Inferior parietal cortex (tissue), 1 donor: Measurements from ENCODE around the gene E2F1.
A peak's percentile ranks its signal among the peaks of the same experiment; 100 is the strongest.

ENCODE experiments used
- DNase-seq: peaks from one replicate; pipeline ENCODE4 v3.0.0-alpha.2; 2016; ENCODE audit errors: extremely low spot score

E2F1 gene

GRCh38 chr20:33672426-33673113 is 13.6 kb downstream of the E2F1 start:
- DNase-seq = no peak

- no peak for DNase-seq
These were observed 14.5 kb downstream of the E2F1 start for GRCh38 chr20:33671573-33672288.

- no peak for DNase-seq
These were observed 15.3 kb downstream of the E2F1 start for GRCh38 chr20:33670715-33671499.

DNA sequence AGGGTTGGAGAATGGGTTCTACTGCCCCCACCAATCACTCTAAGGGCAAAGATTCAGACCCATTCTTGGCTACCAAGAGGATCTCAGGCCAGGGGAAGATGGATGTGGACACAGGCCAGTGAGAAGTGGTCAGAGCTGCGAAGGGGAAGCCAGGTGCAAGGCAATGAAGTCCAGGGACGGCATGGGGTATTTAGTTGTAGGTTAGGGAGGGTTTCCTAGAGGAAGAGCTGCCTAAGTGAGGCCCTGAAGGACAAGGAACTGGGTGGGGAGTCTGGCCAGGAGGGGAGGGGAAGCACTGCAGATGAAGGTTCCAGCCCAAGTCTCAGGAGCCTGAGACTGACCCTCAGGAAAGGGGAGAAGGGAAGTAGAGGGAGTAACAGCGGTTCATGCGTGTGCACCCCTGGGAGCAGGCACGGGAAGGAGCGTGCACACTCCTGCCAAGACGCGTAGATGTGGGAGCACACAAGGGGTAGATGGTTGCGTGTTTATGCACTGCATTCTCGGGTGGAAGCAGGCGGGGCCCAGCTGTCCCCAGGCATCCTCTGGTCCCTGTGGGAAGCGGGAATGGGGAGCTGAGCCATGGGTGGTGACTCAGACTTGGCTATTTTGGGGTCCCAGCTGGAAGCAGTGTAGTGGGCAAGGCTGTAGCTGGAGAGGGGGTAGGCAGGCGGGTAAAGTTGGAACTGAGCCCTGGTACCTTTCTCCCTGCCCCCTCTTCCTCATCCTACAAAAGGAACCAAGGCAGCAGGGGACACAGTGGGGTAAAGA is 16.1 kb downstream of the E2F1 start:
- DNase-seq = peak; percentile 48

DNA sequence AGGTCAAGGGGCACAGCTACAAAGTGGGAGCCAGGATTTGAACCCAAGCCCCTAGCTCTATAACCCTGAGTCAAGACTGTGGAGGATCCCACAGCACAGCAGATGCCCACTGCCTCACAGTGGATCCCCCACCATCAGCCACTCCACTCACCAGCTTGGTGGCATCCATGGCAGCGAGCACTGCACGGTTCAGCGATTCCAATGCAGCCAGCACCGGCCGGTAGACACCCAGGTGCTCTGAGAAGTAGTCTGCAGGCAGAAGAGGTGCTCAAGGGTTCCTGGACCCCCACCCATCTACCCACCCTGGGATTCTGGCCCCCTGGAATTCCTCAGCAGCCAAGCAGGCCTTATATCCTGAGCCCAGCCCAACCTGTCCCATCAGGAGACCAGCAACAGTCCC is 17.0 kb downstream of the E2F1 start:
- DNase-seq = no peak

- DNase-seq = no peak
These were observed 17.6 kb downstream of the E2F1 start for GRCh38 chr20:33668466-33669155.

DNA sequence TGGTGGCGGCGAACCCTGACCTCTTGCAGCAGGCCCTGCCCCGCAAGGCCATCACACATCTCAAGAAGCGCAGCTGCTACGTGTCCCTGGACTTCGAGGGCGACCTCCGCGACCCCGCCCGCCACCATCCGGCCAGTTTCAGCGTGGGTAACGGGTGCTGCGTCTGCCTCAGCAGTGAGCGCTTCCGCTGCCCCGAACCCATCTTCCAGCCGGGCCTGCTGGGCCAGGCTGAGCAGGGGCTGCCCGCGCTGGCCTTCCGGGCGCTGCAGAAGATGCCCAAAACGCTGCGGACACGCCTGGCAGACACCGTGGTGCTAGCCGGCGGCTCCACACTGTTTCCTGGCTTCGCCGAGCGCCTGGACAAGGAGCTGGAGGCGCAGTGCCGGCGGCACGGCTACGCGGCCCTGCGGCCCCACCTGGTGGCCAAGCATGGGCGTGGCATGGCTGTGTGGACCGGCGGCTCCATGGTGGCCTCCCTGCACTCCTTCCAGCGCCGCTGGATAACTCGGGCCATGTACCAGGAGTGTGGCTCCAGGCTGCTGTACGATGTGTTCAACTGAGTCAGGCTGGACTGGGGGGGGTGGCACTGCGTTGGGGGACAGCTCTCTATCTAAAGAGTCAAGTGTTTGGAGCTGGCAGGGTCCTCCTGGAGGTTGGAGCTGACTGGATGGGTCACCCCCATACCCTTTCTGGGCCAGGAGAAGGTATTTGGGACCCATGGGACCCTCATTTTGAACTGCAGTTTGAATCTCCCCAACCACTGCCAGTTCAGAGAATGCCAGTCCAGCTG is 18.3 kb downstream of the E2F1 start:
- peak; percentile 67 for DNase-seq

- DNase-seq = no peak
These were observed 18.9 kb downstream of the E2F1 start for GRCh38 chr20:33667245-33667675.

DNA sequence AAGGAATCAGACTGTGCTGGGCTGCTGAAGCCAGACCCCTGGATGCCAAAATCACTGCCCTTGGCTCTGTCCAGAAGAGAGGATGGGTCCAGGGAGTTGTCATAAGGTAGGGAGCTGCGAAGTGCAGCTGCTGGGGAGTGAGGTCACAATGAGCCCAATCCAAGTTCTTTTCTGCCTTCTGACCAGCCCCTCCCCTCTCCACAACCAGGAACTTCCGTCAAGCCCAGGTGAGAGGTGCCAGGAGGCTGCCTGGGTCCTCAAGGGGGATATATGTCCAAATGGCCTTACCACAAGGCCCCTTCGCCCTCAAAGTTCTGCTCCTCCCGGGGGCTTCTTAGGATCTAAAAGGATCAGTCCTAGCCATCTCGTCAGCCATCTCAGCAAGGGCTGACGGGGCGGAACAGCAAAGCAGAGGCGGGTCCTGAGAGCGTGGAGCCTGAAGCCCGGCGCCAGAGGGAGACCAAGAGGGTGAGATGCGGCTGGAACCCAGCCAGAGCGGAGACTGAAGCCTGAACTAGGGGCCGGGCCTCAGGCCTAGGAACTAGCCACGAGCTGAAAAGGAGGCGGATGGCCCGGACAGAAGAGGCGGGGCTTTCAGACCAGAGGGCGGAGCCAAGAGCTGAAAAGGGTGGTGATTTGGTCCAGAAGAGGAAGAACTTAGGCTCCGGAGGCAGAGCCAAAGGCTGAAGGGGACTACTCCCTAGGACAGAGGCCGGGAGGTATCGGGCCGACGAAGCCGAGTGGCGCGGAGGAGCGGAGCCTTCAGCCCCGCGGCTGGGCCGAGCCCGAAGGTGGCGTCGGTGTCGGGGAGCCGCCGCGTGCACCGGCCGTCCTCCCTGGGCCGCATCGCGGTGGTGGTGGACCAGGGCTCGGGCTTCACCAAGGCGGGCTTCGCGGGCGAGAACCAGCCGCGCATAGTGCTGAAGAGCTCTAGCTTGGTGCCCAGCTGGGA is 19.6 kb downstream of the E2F1 start, which contains the start of gene ACTL10:
Gene ACTL10, plus strand, starts transcription at position 651 of the 952 bp plus-strand sequence. CDS start 555 bp downstream, outside the sequence.
- DNase-seq = peak; percentile 90

DNA sequence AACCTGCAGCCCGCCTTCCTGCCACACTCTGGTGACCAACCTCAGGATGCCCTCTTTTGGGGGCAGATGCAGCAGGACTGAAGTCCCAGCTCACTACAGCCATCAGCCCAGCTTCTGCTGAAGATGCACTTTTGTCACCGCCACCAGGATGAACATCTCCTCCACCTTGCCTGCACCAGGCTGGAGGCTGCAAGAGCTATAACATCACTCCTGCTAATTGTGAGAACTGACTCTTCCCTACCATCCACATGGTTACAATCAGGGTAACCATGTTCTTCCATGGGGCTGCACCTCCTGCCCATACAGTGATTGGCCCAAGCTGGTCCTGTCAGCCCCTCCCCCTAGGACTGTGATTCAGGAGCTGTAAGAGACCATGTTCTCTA is 21.4 kb downstream of the E2F1 start:
- DNase-seq = no peak

- no peak for DNase-seq
These were observed 22.0 kb downstream of the E2F1 start for GRCh38 chr20:33664085-33664761.

GRCh38 chr20:33663161-33664084 is 22.8 kb downstream of the E2F1 start:
- peak; percentile 74 for DNase-seq

GRCh38 chr20:33662172-33662571 is 24.0 kb downstream of the E2F1 start, which contains the start of gene C20orf144:
TSS of gene C20orf144 (plus strand) at chr20:33662327. CDS start at chr20:33662346, 19 bp downstream.
- DNase-seq = no peak

DNA sequence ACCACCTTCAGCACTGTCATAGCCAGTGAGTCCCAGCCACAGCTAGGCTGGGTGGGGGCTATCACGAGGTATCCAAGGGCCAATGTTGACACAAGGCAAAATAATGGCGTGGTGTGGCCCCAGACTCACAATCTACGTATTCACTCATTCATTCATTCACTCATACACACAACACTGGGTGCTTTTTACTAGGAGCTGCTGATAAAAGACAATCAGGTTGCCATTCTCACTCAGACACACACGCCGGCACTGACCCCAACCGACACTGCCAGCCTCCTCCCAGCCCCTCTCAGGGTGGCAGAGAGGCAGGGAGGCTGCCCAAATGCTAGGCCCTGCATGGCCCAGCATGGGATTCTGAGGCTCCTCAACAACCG is 25.5 kb downstream of the E2F1 start:
- DNase-seq = no peak

- DNase-seq = no peak
These were observed 26.0 kb downstream of the E2F1 start for GRCh38 chr20:33660035-33660684.

- no peak for DNase-seq
These were observed 26.7 kb downstream of the E2F1 start for GRCh38 chr20:33659341-33660034.
